ENCODE measurements around the gene STK32A. TPM values are rescaled to one million over a fixed set of nuclear protein-coding genes. Genes with fewer than 3 reads are reported as not detected.

The STK32A gene
- total and polyA plus RNA-seq, 2 donors (not counting 1 experiment from before 2014, with no cell fraction given), result not detected

DNA sequence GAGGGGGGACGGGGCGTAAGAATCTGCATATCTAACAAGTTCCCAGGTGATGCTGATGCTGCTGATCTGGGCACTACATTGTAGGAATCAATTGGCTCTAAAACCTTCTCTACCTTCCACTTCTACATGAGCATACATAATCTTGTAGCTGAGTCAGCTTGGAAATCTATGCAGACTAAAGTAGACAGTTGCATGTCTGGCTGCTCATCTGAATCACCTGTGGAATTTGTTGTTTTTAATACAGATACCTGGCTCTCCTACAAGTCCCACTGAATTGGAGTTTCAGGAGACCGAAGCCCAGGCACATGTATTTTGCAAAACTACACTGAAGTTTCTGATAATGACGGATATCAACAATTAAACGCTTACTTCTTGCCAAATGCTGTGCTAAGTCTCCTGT lies 113.6 kb downstream of the STK32A start:
- no peak overlapping the region for H3K4me3 ChIP-seq (ENCODE audit: control extremely low read depth in 1 of 5, extremely low read depth in 1 of 5, insufficient read depth in 1 of 5, low read depth in 2 of 5, low read length in 4 of 5)
- no peaks in the 10 kb centered on the region for H3K4me1 ChIP-seq (ENCODE audit: control insufficient read depth in 2 of 2, insufficient read depth in 2 of 2, low read length in 2 of 2)
- ChIA-PET POLR2A (no interaction called here), CTCF (no interaction called here)
- no peak overlapping the region for H3K4me2 ChIP-seq (replicated peaks; ENCODE audit: low read depth, low read length, poor library complexity, severe bottlenecking)
- no peaks in the 10 kb centered on the region for H3K36me3 ChIP-seq (replicated peaks in 1 of 2; ENCODE audit: control extremely low read depth in 1 of 2, control insufficient read depth in 1 of 2, extremely low read depth in 1 of 2, insufficient read depth in 2 of 2, low read length in 1 of 2)
- no peaks in the 10 kb centered on the region for H3K9me3 Mint-ChIP-seq (ENCODE audit: insufficient read depth)
- 80% methylated on average over 2 of the region's 5 CpGs for WGBS (ENCODE audit: insufficient coverage)
- H3K9me3 ChIP-seq (ENCODE audit: control extremely low read depth in 1 of 3, control insufficient read depth in 2 of 3, insufficient read depth in 1 of 3, low read length in 2 of 3), result peaks cover 0 to 2% (median 0%) of the 10 kb centered on the region in 3 donors
- H4K20me1 ChIP-seq (ENCODE audit: control insufficient read depth, insufficient read depth, low read length, poor library complexity, severe bottlenecking), result no peaks in the 10 kb centered on the region
- no peaks in the 10 kb centered on the region for H3K4me1 Mint-ChIP-seq
- DNase-seq, result no peak
- H3K27me3 ChIP-seq (replicated peaks in 1 of 4; ENCODE audit: control extremely low read depth in 1 of 4, control insufficient read depth in 3 of 4, insufficient read depth in 4 of 4, low read length in 3 of 4), result peaks cover 0 to 4% (median 0%) of the 10 kb centered on the region in 4 experiments
- H3K27ac ChIP-seq (ENCODE audit: low read length in 2 of 2), result no peak overlapping the region
- ATAC-seq (ENCODE audit: low read depth), result no peak
- no peak overlapping the region for H3K9ac ChIP-seq (ENCODE audit: low read length)
- TF ChIP-seq, protein P1, sequence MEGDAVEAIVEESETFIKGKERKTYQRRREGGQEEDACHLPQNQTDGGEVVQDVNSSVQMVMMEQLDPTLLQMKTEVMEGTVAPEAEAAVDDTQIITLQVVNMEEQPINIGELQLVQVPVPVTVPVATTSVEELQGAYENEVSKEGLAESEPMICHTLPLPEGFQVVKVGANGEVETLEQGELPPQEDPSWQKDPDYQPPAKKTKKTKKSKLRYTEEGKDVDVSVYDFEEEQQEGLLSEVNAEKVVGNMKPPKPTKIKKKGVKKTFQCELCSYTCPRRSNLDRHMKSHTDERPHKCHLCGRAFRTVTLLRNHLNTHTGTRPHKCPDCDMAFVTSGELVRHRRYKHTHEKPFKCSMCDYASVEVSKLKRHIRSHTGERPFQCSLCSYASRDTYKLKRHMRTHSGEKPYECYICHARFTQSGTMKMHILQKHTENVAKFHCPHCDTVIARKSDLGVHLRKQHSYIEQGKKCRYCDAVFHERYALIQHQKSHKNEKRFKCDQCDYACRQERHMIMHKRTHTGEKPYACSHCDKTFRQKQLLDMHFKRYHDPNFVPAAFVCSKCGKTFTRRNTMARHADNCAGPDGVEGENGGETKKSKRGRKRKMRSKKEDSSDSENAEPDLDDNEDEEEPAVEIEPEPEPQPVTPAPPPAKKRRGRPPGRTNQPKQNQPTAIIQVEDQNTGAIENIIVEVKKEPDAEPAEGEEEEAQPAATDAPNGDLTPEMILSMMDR (IDR thresholded peaks at IDR 0.05), result no peak
- TF ChIP-seq EZH2 (IDR thresholded peaks at IDR 0.05; ENCODE audit: borderline replicate concordance, insufficient read depth, low read depth, low read length, poor library complexity, severe bottlenecking), result no peak
- no peaks in the 10 kb centered on the region for H3K27me3 Mint-ChIP-seq
- intact Hi-C loops (cut with micrococcal nuclease), result no loop called here
- no peaks in the 10 kb centered on the region for H3K79me2 ChIP-seq (ENCODE audit: control insufficient read depth, insufficient read depth, low read length)
- H3K4me3 Mint-ChIP-seq, result no peak overlapping the region
- H3K27ac Mint-ChIP-seq, result no peak overlapping the region
- H2AFZ ChIP-seq (ENCODE audit: insufficient read depth, low read depth, low read length, poor library complexity, severe bottlenecking), result no peak overlapping the region

DNA sequence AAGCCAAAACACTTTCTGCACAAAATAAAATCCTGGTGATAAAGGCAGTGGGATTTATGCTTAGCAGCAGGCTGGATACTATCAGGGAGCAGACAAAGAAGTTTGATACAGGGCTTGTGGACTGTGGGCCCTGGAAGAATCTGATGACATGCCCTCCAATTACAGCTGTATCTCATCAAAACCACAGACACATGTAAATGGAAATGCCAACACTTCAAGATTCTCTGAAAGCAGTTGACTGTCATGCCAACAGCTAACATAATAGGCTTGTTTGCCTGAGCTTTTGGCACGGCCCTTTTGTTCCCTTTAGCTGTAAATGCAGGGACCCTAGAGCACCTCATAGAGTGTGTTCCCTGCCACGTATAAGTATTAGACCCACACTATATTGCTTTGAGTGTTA lies 114.4 kb downstream of the STK32A start:
- Histone ChIP-seq H2AFZ (ENCODE audit: insufficient read depth, low read depth, low read length, poor library complexity, severe bottlenecking) (no peak overlapping the region), H3K9ac (ENCODE audit: low read length) (no peak overlapping the region), H3K4me1 (ENCODE audit: control insufficient read depth in 2 of 2, insufficient read depth in 2 of 2, low read length in 2 of 2) (no peaks in the 10 kb centered on the region), H3K4me2 (replicated peaks; ENCODE audit: low read depth, low read length, poor library complexity, severe bottlenecking) (no peak overlapping the region), H3K36me3 (replicated peaks in 1 of 2; ENCODE audit: control extremely low read depth in 1 of 2, control insufficient read depth in 1 of 2, extremely low read depth in 1 of 2, insufficient read depth in 2 of 2, low read length in 1 of 2) (no peaks in the 10 kb centered on the region), H3K9me3 (ENCODE audit: control extremely low read depth in 1 of 3, control insufficient read depth in 2 of 3, insufficient read depth in 1 of 3, low read length in 2 of 3) (peaks cover 0 to 2% (median 0%) of the 10 kb centered on the region in 3 donors), H3K79me2 (ENCODE audit: control insufficient read depth, insufficient read depth, low read length) (no peaks in the 10 kb centered on the region), H4K20me1 (ENCODE audit: control insufficient read depth, insufficient read depth, low read length, poor library complexity, severe bottlenecking) (no peaks in the 10 kb centered on the region), H3K27me3 (replicated peaks in 1 of 4; ENCODE audit: control extremely low read depth in 1 of 4, control insufficient read depth in 3 of 4, insufficient read depth in 4 of 4, low read length in 3 of 4) (peaks cover 0 to 4% (median 0%) of the 10 kb centered on the region in 4 experiments), H3K27ac (ENCODE audit: low read length in 2 of 2) (no peak overlapping the region), H3K4me3 (ENCODE audit: control extremely low read depth in 1 of 5, extremely low read depth in 1 of 5, insufficient read depth in 1 of 5, low read depth in 2 of 5, low read length in 4 of 5) (no peak overlapping the region)
- DNase-seq (no peak), ATAC-seq (ENCODE audit: low read depth) (no peak)
- H3K4me3 Mint-ChIP-seq, result no peak overlapping the region
- ChIA-PET POLR2A (no interaction called here), CTCF (no interaction called here)
- H3K27me3 Mint-ChIP-seq, result no peaks in the 10 kb centered on the region
- intact Hi-C loops (cut with micrococcal nuclease), result no loop called here
- no peak for TF ChIP-seq EZH2 (IDR thresholded peaks at IDR 0.05; ENCODE audit: borderline replicate concordance, insufficient read depth, low read depth, low read length, poor library complexity, severe bottlenecking)
- TF ChIP-seq, protein P1 (IDR thresholded peaks at IDR 0.05), result no peak
- WGBS (ENCODE audit: insufficient coverage), result no CpG with 5 or more reads among the region's 2 CpGs
- no peaks in the 10 kb centered on the region for H3K4me1 Mint-ChIP-seq
- H3K9me3 Mint-ChIP-seq (ENCODE audit: insufficient read depth), result no peaks in the 10 kb centered on the region
- H3K27ac Mint-ChIP-seq, result no peak overlapping the region
